GM19043 (cell line): ENCODE results near the gene PPP2R5B.

Experiments used
- ATAC-seq: cut with Tn5 transposase; IDR thresholded peaks from one replicate; pipeline ENCODE4 v1.9.1; 2021; ENCODE audit warnings: low read depth; ENCODE audit not compliant: unreplicated experiment

PPP2R5B gene

DNA sequence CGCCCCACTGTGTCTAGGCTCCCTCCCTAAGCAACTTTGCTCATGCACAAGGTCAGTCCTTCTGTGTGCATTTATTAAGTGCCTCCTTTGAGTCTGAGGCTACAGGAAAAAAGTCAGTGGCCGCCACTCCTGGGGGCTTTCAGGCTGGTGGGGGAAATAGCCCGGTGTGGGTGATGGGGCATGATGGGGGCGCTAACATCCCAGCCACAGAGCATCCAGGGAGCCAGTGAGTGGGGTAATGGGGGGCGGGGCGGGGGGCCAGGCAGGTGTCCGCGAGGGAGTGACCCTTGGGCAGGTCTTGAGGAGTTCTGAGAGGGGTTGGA lies 36.1 kb upstream of the PPP2R5B start:
- ATAC-seq, result no peak

DNA sequence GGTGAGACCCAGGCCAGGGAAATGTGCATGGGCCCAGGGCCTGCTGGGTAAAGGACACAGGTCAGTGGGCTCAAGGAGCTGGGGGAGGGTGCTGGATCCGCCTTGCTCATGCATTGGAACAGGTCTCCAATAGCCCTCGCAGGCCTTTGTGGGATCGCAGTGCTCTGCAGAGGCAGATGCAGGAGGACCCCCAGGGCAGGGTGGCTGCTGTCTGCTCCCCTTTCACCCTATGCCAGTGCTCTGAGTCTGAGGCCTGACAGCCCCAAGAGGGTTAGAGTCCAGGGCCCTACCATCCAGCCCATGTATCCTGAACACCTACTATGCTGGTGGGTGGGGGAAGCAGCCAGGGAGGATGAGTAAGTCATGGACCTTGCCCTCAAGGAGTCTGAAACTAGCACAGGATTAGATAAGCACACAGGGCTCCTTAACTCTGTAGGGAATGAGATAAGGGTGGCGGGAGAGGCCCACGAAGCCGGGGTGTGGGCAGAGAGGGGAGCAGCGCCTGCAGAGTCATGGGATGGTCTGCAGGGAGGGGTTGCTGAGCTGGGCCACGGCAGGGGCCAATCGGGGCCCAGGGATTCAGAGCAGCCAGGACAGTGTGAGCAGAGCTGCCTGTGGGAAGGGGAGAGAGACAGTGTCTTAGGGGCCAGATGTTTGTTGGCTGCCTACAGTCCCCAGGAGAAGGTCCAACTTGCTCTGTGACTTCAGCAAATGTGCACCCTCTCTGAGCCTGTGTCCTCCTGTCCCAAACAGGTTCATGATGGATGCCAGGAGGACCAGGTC lies 35.6 kb upstream of the PPP2R5B start:
- no peak for ATAC-seq

DNA sequence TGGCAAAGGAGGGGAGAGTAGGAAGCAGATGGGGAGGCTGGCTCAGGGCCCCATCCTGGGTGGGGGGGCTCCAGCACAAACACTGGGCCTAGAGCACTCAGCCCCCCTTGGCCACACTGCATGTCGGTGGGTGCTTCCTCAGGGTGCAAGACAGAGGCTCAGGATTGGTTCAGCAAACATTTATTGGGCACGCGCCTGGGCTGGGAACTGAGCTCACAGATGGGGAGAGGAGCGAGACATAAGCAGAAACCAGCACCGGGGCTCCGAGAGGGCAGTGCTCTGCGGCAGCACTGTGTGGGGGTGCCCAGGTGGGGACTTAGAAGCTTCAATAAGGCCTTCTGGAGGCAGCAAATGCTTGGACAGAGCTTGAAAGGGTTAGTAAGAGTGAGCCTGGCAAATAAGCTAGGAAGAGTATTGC lies 34.0 kb upstream of the PPP2R5B start:
- ATAC-seq, result no peak

DNA sequence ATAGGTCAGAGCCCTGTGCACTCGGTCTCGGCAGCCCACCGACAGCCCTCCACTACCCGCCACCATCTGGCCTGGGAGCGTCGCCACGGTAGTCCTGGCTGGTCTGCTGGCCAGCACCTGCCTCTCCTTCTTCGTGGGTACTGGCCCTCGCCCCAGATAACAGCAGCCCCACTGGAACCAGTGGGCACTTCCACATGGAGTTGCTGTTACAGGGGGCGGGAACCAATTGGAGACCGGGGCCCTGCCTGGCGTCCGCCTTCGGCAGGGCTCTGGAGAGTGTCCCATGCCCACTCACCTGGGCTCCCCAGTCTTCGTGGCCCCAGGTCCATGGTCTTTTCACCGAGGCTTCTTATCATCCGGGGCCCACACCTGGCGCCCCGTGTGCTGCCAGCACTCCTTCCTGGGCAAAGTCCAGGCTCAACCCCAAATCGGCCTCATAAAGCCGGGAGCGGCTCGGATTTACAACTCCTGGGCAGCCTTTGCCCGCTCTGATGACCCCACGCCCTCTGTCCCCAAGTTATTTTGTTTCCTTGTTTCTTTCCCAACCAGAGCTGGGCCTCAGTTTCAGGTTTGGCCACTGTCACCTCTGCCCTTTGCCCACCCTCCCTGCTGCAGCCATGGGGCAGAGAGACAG lies 33.2 kb upstream of the PPP2R5B start:
- no peak for ATAC-seq

DNA sequence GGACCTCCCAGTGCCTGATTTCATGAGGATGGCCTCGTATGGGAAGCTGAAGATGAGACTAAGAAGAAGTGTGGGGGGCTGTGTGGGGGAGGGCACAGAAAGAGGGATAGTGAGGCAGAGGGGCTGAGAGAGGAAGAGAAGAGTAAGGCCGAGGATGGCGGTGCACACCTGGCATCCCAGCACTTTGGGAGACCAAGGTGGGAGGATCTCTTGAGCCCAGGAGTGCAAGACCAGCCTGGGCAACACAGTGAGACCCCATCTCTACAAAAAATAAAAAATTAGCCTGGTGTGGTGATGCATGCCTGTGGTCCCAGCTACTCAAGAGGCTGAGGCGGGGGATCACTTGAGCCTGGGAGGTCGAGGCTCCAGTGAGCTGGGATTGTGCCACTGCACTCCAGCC lies 32.6 kb upstream of the PPP2R5B start:
- ATAC-seq, result no peak

DNA sequence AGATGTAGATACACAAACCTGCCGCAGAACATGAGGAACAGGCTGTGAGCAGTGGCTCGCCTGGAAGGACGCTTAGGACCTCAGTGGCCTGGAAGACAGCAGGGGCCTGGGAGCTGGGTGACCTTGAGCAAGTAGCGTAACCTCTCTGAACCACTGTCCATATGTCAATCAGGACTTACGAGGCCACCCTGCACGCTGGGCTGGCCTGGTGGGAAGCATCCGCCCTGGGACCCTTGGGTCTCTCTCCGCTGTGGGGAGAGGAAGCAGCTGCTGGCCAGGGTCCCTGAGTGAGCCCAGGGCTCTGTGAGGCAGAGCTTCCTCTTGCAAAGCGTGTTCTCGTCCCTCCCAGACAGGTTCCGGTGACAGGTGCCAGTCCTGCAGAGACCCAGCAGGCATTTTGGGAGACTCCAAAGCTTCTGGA lies 32.1 kb upstream of the PPP2R5B start:
- no peak for ATAC-seq

DNA sequence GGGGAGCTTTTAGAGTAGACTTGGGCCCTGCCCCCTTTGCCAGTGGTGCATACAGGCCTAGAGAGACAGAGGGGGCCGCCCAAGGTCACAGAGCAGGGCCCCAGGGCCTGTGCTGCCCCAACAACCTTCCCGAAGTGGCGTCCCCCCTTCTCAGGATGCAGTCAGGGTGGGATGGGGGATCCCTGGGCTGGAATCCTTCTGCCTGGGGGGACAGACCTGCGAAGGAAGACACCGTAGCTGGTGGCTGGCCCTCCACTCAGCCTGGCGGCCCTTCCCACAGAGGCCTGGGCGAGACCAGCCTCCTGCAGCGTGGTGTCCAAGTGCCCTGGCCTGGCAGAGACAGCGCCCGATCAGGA lies 31.7 kb upstream of the PPP2R5B start:
- no peak for ATAC-seq

DNA sequence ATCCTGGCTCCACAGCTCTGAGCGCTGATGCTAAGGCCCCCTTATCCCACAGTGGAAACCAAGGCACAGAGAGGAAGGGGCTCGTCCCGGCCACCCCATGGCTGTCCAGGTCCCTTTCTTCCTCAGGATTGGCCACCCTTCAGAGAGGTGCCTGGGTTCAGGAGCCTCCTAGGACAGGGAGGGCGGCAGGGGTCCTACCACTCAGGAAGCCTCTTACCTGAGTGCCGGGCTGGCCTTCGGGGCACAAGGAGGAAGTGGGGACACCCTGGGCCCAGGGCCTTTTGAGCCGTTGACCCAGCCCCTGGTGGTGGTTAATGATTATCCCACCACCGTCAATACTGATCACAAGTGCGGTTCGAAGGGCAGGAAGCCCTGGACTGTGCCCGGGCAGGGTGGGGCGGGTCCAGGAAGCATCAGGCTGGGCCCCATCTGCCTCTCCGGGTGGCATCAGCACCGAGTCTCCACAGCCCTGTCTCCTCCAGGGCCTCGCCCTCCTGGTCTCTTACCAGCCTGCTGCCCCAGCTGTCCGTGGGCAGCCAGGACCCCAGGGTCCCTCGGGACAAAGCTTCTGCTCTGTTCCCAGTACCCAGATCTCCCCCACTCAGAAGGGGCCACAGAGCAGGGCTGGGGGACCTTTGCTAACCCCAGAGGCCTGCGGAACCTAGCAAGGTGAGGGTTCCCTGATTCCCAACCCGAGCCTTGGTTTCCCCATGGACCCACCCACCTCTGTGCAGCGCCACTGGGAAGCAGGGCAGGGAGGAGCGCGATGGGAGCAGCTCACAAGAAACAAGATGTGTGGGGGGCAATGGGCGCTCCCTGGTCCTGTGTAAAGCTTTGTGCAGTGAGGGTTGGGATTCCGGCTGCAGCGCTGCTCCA lies 31.1 kb upstream of the PPP2R5B start:
- no peak for ATAC-seq

DNA sequence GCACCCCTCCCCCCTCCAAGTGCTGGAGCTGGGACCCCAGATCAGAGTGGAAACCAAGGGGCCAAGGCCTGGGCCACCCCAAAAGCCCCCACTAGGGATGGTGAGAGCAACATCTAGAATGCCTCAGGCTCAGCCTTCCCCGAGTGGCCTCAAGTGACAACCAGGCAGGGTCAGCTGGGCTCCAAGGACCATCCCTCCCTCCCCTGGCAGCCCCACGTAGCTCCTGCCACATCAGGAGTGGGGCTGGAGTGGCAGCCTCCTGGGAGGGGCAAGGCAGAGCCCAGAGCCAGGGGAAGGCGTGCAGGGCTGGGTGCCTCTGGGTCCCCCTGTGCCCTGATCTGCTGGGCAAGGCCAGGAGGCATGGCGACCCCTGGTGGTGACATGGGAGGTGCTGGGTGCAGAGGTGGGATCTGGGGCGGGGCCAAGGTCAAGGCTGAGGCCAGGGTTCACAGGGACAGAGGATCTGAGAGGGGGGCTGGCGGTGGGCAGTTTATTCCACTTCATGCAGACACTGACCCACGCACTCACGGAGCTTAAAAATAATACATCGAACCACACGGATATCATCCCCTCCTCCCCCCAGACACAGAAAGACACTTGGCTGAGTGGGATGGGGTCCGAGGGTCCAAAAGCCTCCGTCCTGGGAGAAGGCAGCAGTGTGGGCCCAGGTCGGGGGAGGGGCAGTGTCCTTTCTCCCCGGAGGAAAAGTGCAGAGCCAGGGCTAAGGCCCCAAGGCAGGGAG lies 30.2 kb upstream of the PPP2R5B start:
- no peak for ATAC-seq

DNA sequence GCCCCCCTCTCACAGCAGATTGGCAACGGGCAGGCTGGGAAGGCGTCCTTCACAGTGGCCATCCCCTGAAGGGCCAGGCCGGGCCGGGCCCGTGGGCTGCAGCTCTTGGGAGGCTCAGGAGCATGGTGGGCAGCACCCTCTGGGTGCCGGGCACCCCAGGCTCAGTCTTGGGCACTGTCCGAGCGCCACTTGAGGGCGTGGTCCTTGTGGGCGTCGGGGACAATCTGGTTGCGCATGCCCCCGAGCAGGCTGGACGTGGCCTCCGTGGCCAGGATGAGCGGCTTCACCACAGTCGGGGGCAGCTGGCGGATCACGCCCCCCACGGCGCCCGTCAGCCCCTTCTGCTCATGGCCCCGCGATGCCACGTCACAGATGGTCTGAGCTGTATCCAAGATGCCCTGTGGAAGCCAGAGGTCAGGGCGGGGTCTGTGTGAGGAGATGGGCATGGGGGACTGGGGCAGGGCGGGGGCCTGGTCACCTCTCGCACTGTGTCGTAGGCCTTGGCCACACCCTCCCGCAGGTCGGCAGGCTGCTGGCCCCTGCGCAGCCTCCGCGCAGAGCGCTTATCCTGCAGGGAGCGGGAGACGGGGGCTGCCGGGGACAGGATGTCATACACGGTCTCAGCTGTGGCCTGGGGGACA lies 29.6 kb upstream of the PPP2R5B start:
- ATAC-seq, result no peak

DNA sequence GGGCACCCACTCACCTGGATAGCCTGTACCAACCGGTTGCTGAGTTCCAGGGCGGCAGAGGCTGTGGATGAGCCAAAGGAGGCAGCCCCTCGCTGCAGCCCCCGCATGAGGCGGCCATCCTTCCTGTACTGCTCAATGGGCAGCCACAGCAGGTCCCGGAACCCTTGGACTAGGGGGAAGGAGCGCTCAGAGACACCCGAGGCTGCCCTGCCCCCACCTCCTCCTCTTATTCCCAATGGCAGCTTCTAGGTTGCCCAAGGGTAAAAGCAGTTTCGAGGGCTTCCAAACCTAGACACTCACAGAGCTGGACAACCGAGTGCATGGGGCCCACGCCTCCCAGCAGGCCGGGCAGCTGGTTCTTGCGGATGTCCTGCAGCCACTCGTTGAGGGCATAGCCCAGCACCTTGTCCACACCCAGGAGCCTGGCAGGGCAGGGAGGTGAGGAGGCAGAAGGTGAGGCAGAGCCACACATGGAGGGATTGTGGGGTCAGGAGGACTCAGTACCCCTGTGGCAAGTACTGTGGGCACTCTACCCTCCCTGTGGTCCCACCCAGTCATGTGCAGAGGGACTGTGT lies 28.0 kb upstream of the PPP2R5B start:
- ATAC-seq, result no peak

DNA sequence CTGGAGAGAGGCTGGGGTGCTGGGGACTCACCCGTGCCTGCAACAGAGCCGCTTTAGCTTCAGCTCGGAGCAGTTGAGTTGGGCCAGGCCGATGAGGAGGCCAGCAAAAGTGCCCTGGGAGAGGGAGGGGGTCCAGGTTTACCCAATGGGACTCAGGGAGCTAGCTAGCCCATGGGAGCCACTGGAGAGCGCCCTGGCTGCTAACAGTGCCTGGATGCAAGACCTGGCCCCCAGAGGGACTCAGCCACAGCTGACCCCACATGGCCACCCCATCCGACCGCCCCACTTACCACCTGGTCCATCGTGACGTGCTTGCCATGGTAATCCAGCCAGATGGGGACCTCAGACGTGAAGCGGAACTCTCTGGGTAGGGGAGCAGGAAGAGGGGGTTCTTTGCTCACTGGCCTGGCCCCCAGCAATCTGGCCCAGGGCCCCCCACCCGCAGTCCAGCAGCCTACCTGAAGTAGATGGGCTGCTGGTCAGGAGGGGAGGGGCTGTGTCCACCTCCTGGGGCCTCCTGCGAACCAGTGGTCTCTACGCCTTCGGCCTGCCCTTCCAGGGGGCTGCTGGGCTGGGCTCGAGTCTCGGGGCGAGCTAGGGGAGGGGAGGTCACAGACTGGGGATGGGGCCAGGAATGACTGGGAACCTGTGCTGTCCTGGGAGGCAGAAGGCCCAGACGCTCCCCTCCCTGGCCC lies 27.0 kb upstream of the PPP2R5B start:
- no peak for ATAC-seq

DNA sequence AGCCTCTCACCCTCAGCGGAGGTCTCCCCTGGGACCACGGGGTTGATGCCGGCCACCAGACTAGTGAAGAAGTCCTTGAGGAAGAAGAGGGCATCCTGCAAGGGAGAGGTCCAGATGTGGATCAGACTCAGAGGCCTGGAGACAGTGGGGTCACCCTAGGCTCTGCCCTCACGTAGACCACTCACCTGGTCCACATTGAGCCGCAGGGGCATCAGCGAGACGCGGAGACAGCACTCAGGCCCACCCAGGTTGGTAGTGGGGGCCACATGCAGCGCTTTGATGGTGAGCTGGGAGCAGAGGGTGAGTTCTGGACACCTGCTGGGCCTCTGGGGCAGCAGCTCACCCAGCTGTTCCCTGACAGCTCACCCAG lies 26.4 kb upstream of the PPP2R5B start:
- no peak for ATAC-seq

DNA sequence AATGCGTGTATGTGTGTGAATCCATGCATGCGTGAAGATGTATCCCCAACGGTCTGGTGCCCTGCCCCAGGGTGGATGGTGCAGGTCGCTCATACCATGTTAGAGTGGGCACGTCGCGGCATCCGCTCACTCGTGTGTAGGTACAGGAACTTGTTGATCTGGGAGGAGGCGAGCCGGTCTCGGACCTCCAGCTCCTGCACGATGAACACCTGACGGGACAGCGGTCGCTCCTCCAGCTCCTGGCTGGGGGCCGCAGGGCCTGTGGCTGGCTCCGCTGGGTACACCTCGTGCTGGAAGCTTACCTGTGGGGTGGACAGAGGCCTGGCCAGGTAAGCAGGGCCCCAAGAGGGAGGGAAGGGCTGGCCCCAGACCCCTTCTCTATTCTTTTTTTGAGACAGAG lies 25.9 kb upstream of the PPP2R5B start:
- no peak for ATAC-seq

DNA sequence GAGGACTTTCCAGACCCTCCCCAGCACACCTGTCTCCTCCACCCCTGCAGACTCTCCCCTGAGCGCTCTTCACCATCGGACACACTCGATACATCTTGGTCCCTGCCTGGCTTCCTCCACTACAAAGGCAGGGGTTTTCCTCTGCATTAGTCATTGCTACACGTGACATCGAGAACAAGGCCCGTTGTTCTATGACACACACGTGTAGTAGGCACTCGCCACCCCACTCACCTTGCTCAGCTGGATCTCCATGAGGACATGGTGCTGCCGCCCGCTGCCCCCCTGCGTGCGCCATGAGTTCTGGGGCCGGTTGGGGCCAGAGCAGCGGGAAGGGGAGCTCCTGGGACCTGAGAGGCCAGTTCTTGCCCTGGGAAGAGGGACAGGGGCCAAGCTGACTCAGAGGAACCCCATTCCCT lies 24.2 kb upstream of the PPP2R5B start:
- ATAC-seq, result no peak

DNA sequence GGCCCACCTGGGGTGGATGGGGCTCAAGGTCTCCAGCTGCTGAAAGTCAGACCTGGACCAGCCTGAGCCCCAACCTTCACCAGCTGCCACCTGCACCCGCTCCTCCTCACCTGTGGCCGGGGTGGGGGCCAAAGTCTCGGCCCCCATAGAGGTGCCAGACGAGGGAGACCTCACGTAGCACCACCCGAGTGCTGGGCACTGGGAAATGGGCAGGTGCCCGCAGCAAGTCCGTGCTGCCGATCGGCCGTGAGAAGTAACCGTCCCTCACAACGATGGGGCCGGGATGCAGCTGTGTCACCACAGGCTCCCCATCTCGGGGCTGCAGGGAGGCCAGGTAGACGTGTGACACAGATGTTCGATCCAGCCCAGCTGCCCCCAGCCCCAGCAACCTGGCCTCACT lies 23.7 kb upstream of the PPP2R5B start:
- ATAC-seq, result no peak

DNA sequence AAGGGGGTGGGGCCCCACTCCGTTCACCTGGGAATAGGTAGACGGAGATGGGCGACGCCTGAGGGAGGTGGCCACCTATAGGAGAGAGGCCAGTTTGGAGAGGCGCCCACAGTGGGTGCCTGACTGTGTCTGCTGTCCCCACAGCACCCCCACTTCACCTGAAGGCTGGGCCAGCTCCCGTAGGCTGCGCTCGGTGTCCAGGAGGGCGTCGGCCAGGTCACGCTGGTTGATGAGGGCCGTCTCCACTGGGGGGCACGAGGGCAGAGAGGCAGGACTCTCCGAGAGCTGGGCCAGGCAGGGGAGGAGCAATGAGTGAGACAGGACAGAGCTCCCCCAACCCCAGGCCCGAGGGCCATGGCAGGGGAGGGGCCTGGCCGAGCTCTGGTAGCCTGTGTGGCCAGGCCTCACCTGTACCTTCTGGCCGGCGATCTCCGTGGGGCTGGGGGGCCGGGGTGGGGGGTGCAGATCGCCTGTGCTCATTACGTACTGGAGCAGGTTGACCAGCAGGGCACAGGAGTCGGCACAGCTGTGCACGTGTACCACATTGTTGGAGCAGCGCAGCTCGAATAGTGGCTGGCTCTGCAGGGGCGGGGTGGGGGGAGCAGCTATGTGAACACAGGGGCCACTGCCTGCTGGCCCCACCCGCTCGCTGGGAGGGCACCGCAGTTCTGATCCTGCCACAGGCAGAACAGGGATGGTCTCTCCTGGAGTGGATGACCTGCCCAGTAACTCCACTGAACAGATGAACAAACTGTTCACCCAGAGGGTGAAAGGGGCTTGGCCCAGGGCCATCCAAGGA lies 22.2 kb upstream of the PPP2R5B start:
- no peak for ATAC-seq

DNA sequence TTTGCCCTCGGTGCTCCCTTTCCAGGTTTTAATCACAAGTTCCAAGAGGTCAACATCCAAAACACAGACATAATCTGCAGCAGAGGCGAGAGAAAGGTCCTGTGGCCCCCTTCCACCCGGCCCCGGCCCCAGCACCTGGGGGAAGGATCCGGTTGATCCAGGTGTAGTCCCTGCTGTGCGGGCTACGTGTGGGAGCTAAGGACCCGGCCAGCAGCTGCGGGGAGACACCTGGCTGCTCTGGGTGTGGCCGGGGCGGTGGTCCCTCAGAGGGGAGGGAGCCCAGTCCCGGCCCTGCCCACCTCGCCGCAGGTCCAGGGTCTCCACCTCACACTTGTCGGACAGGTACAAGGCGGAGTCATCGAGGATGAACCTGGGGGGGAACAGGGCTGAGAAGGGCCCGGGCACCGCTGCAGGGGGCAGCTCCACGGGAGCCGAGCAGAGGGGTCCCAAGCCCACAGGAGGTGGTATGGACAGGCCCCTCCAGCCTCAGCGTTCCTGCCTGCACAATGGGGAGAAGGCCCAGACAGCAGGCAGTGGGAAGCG lies 21.1 kb upstream of the PPP2R5B start:
- no peak for ATAC-seq
